ENCODE results near the gene DLG4. TPM values are rescaled to one million over a fixed set of nuclear protein-coding genes. Genes with fewer than 3 reads are reported as not detected.

Gene DLG4
- total RNA-seq, 4 donors from 2014 or later = 6.8 to 21.5 (median 12.4) TPM

DNA sequence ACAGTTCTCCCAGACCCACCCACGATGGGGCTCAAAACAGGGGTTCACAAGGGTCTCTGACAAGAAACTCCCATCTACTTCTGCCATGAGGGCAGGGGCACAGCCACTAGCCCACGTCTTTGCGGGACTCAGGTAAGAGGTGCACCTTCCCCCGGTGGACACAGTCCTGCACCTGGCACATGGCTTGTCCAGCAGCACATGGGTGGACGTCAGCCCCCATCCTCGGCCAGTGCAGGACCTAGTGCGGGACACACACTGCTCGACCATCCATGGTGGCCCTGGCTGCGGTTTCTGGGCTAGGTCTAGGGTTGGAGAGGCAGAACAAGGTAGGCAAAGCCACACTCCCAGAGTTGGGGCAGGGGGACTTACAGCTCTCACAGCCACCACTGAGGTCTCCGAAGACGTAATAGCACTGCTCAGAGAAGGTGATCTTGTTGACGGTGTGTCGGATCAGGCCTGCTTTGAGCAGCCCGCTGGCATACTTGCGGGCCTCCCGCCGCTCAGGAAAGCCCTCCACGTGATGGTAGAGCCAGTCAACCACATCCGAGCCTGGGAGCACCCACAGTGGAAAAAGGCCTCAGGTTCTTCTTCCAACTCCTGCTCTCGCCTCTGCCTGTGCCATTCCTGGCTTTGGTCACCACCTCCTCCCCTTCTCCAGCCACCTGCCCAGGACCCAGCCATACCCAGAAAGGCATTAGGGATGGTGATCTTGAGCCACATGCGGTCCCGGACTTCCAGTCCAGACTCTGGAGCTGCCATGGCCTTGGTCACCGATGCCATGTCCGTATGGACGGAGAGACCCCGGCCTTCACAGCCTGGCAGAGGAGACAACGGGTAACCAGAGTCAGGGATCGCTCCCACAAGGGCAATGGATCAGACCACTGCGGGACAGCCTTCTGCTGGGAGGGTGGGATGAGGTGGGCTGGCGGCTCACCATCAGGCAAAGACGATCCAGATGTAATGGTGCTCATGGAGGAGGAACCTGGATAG is 7.4 kb upstream of the DLG4 start:
- no peak for DNase-seq
- Histone ChIP-seq H3K9me3 (no peaks in the 10 kb centered on the region), H3K4me1 (peaks cover 4 to 8% of the 10 kb centered on the region in 2 donors), H3K27me3 (no peaks in the 10 kb centered on the region), H3K27ac (no peak overlapping the region), H3K36me3 (peaks cover 67 to 75% of the 10 kb centered on the region in 2 donors), H3K4me3 (replicated peaks in 1 of 3) (no peak overlapping the region)
- no peak for TF ChIP-seq POLR2A (IDR thresholded peaks at IDR 0.05)
- TF ChIP-seq, protein P1, sequence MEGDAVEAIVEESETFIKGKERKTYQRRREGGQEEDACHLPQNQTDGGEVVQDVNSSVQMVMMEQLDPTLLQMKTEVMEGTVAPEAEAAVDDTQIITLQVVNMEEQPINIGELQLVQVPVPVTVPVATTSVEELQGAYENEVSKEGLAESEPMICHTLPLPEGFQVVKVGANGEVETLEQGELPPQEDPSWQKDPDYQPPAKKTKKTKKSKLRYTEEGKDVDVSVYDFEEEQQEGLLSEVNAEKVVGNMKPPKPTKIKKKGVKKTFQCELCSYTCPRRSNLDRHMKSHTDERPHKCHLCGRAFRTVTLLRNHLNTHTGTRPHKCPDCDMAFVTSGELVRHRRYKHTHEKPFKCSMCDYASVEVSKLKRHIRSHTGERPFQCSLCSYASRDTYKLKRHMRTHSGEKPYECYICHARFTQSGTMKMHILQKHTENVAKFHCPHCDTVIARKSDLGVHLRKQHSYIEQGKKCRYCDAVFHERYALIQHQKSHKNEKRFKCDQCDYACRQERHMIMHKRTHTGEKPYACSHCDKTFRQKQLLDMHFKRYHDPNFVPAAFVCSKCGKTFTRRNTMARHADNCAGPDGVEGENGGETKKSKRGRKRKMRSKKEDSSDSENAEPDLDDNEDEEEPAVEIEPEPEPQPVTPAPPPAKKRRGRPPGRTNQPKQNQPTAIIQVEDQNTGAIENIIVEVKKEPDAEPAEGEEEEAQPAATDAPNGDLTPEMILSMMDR (IDR thresholded peaks at IDR 0.05) = no peak
- 93 to 95% methylated on average over 23 to 30 of the region's 31 CpGs for WGBS, 2 donors
- intact Hi-C loops (cut with DNase I) = no loop called here

DNA sequence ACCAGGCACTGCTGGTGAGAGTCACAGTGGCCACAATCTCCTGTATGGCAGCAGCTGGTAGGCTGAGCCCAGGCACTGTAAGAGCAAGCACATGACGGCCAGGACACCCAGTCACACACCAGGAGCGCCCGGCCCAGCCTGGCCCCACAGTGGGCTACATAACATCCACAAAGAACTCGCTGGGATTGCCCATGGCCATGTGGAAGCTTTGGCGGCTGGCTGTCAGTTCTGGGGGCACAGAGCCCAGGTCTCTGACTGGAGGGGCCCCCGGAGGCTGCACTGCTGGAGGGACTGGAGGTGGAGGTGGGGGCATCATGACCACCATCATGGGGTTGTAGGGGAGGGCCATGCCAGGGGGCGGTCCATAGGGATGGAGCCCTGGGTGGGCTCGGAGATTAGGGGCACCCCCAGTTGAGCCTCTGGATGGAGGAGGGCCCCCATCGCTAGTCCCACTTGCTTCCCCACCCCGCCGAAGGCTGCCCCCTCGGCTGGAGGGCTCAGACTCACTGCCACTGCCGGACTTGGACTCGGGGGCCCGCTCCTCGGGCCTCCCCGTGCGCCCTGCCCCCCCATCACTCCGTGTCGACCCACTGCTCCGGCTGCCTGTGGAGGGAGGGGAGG is 6.2 kb upstream of the DLG4 start:
- WGBS, 2 donors = 87 to 92% methylated on average over 15 to 17 of the region's 21 CpGs
- TF ChIP-seq POLR2A (IDR thresholded peaks at IDR 0.05) = no peak
- TF ChIP-seq, protein P1 (IDR thresholded peaks at IDR 0.05) = no peak

DNA sequence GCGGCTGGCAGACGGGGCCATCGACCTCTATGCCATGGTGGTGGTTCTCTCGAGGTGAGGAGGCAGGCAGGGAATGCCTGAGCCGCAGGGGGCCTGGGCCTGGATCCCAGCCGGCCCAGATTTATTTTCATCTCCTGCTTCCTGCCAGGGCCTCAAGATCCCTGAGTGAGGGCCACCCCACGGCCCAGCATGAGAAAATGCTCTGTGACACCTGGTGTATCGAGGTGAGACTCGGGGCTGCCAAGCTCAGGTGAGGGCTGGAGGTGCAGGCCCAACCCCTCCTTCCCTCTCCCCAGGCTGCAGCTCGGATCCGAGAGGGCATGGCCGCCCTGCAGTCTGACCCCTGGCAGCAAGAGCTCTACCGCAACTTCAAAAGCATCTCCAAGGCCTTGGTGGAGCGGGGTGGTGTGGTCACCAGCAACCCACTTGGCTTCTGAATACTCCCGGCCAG is 5.0 kb upstream of the DLG4 start:
- Histone ChIP-seq H3K4me1 (peaks cover 13 to 21% of the 10 kb centered on the region in 2 donors), H3K4me3 (replicated peaks in 1 of 3) (no peak overlapping the region), H3K36me3 (peaks cover 71 to 77% of the 10 kb centered on the region in 2 donors), H3K9me3 (no peaks in the 10 kb centered on the region), H3K27me3 (no peaks in the 10 kb centered on the region), H3K27ac (no peak overlapping the region)
- no peak for TF ChIP-seq POLR2A (IDR thresholded peaks at IDR 0.05)
- TF ChIP-seq, protein P1 (IDR thresholded peaks at IDR 0.05) = no peak
- no peak for DNase-seq
- 83 to 85% methylated on average over 1 to 9 of the region's 15 CpGs for WGBS, 2 donors
- intact Hi-C loops (cut with DNase I) = no loop called here

More for the DNA sequence above, 6.2 kb upstream of the DLG4 start:
- H3K4me1 ChIP-seq = peaks cover 9 to 15% of the 10 kb centered on the region in 2 donors
- no peak overlapping the region for H3K4me3 ChIP-seq (replicated peaks in 1 of 3)
- intact Hi-C loops (cut with DNase I) = no loop called here
- no peaks in the 10 kb centered on the region for H3K9me3 ChIP-seq
- H3K27ac ChIP-seq = no peak overlapping the region
- peaks cover 71 to 86% of the 10 kb centered on the region in 2 donors for H3K36me3 ChIP-seq
- H3K27me3 ChIP-seq = no peaks in the 10 kb centered on the region
- DNase-seq = no peak

DNA sequence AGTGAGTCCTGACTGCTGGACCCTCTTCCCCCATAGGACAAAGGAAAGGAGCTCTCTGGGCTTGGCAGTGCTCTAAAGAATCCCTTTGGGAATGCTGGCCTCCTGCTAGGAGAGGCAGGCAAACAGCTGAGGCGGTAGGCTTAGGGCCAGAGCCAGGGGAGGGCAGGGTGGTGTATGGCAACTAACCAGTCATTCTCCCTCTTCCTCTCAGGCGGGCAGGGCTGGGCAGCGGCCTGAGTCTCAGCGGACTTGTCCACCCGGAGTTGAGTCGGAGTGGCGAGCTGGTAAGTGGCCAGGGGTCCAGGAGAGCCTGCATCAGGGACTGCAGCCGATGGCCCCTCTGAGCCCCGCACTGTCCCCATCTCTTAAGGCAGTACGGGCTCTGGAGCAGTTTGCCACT is 4.5 kb upstream of the DLG4 start:
- intact Hi-C loops (cut with DNase I) = no loop called here
- H3K4me1 ChIP-seq = peaks cover 13 to 24% of the 10 kb centered on the region in 2 donors
- no peak overlapping the region for H3K4me3 ChIP-seq (replicated peaks in 1 of 3)
- no peak for DNase-seq
- no peak overlapping the region for H3K27ac ChIP-seq
- no peaks in the 10 kb centered on the region for H3K27me3 ChIP-seq
- TF ChIP-seq, protein P1 (IDR thresholded peaks at IDR 0.05) = no peak
- no peak for TF ChIP-seq POLR2A (IDR thresholded peaks at IDR 0.05)
- WGBS, 2 donors = 77 to 83% methylated on average over 3 of the region's 10 CpGs
- peaks cover 65 to 71% of the 10 kb centered on the region in 2 donors for H3K36me3 ChIP-seq
- H3K9me3 ChIP-seq = no peaks in the 10 kb centered on the region

Measured in thyroid gland (tissue), 4 donors.